ENCODE results near the gene SLC41A3.

SLC41A3 gene

GRCh38 chr3:126056088-126056487 lies 27.8 kb downstream of the SLC41A3 start:
- no peaks in the 10 kb centered on the region for H4K20me1 ChIP-seq (ENCODE audit: insufficient read depth, low read length)

DNA sequence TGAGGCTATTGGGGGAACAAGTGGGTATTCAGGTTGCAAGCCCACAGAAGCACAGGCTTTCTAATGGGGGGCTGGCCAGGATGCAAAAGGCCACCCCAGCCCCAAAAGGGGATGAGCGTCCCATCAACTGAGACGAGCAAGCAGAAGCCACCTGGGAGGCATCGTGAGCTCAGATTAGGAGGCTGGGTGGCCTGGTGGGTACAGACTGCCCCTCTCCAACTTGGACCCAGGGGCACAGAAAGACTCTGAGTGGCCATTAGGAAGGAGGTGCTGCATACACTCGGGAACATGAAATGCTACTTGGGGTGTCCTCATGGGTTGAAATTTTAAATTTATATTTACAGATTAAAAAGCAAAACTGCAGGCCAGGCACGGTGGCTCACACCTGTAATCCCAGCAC lies 29.1 kb downstream of the SLC41A3 start:
- Histone ChIP-seq H3K79me2 (ENCODE audit: low read length) (no peaks in the 10 kb centered on the region), H3K27ac (ENCODE audit: low read length) (no peak overlapping the region), H3K4me1 (ENCODE audit: low read length) (no peaks in the 10 kb centered on the region), H3K9ac (ENCODE audit: low read length) (no peak overlapping the region), H3K4me2 (ENCODE audit: low read depth, low read length) (no peak overlapping the region), H3K36me3 (replicated peaks; ENCODE audit: insufficient read depth, low read length) (no peaks in the 10 kb centered on the region), H3K27me3 (replicated peaks; ENCODE audit: insufficient read depth, low read length) (no peaks in the 10 kb centered on the region), H3K4me3 (ENCODE audit: low read length) (no peak overlapping the region), H3K9me2 (replicated peaks; ENCODE audit: insufficient read depth, low read length) (no peaks in the 10 kb centered on the region), H3F3A (ENCODE audit: insufficient read depth, low read length) (no peaks in the 10 kb centered on the region), H3K9me3 (replicated peaks; ENCODE audit: insufficient read depth, low read length) (no peaks in the 10 kb centered on the region), H4K20me1 (ENCODE audit: insufficient read depth, low read length) (no peaks in the 10 kb centered on the region), H2AFZ (ENCODE audit: low read length) (no peak overlapping the region)
- no peak for DNase-seq
- TF ChIP-seq, protein P1, sequence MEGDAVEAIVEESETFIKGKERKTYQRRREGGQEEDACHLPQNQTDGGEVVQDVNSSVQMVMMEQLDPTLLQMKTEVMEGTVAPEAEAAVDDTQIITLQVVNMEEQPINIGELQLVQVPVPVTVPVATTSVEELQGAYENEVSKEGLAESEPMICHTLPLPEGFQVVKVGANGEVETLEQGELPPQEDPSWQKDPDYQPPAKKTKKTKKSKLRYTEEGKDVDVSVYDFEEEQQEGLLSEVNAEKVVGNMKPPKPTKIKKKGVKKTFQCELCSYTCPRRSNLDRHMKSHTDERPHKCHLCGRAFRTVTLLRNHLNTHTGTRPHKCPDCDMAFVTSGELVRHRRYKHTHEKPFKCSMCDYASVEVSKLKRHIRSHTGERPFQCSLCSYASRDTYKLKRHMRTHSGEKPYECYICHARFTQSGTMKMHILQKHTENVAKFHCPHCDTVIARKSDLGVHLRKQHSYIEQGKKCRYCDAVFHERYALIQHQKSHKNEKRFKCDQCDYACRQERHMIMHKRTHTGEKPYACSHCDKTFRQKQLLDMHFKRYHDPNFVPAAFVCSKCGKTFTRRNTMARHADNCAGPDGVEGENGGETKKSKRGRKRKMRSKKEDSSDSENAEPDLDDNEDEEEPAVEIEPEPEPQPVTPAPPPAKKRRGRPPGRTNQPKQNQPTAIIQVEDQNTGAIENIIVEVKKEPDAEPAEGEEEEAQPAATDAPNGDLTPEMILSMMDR (IDR thresholded peaks at IDR 0.05; ENCODE audit: low read length), result no peak
- TF ChIP-seq EZH2 (optimal IDR thresholded peaks at IDR 0.05; ENCODE audit: low read depth, low read length) (no peak), EZH2phosphoT487 (IDR thresholded peaks at IDR 0.05; ENCODE audit: low read length) (no peak)

More at GRCh38 chr3:126056088-126056487, 27.8 kb downstream of the SLC41A3 start:
- Histone ChIP-seq H3K79me2 (ENCODE audit: low read length) (no peaks in the 10 kb centered on the region), H3K4me1 (ENCODE audit: low read length) (no peaks in the 10 kb centered on the region), H3K9ac (ENCODE audit: low read length) (no peak overlapping the region), H3K9me3 (replicated peaks; ENCODE audit: insufficient read depth, low read length) (no peaks in the 10 kb centered on the region), H3F3A (ENCODE audit: insufficient read depth, low read length) (no peaks in the 10 kb centered on the region), H3K27ac (ENCODE audit: low read length) (no peak overlapping the region), H3K9me2 (replicated peaks; ENCODE audit: insufficient read depth, low read length) (no peaks in the 10 kb centered on the region), H3K4me2 (ENCODE audit: low read depth, low read length) (no peak overlapping the region), H3K27me3 (replicated peaks; ENCODE audit: insufficient read depth, low read length) (no peaks in the 10 kb centered on the region), H2AFZ (ENCODE audit: low read length) (no peak overlapping the region), H3K36me3 (replicated peaks; ENCODE audit: insufficient read depth, low read length) (no peaks in the 10 kb centered on the region), H3K4me3 (ENCODE audit: low read length) (no peak overlapping the region)
- TF ChIP-seq EZH2 (optimal IDR thresholded peaks at IDR 0.05; ENCODE audit: low read depth, low read length), result no peak
- TF ChIP-seq EZH2phosphoT487 (IDR thresholded peaks at IDR 0.05; ENCODE audit: low read length), result no peak
- TF ChIP-seq, protein P1 (IDR thresholded peaks at IDR 0.05; ENCODE audit: low read length), result no peak
- DNase-seq, result no peak

- TF ChIP-seq EZH2 (optimal IDR thresholded peaks at IDR 0.05; ENCODE audit: low read depth, low read length) (no peak), EZH2phosphoT487 (IDR thresholded peaks at IDR 0.05; ENCODE audit: low read length) (no peak)
- TF ChIP-seq, protein P1 (IDR thresholded peaks at IDR 0.05; ENCODE audit: low read length), result no peak
- no peak for DNase-seq
- Histone ChIP-seq H3F3A (ENCODE audit: insufficient read depth, low read length) (no peaks in the 10 kb centered on the region), H3K4me3 (ENCODE audit: low read length) (no peak overlapping the region), H3K4me2 (ENCODE audit: low read depth, low read length) (no peak overlapping the region), H3K79me2 (ENCODE audit: low read length) (no peaks in the 10 kb centered on the region), H3K4me1 (ENCODE audit: low read length) (no peaks in the 10 kb centered on the region), H2AFZ (ENCODE audit: low read length) (no peak overlapping the region), H3K9me2 (replicated peaks; ENCODE audit: insufficient read depth, low read length) (no peaks in the 10 kb centered on the region), H3K27me3 (replicated peaks; ENCODE audit: insufficient read depth, low read length) (no peaks in the 10 kb centered on the region), H3K27ac (ENCODE audit: low read length) (no peak overlapping the region), H3K36me3 (replicated peaks; ENCODE audit: insufficient read depth, low read length) (no peaks in the 10 kb centered on the region), H3K9ac (ENCODE audit: low read length) (no peak overlapping the region), H3K9me3 (replicated peaks; ENCODE audit: insufficient read depth, low read length) (no peaks in the 10 kb centered on the region), H4K20me1 (ENCODE audit: insufficient read depth, low read length) (no peaks in the 10 kb centered on the region)
These were observed 29.9 kb downstream of the SLC41A3 start for GRCh38 chr3:126053949-126054569.
